ENCODE results near the gene NTM.
"Not testable (repeated sequence)": the region's sequence is repeated elsewhere in the genome, so short reads cannot be mapped to it uniquely, and the experiment has no call there.

NTM gene

DNA sequence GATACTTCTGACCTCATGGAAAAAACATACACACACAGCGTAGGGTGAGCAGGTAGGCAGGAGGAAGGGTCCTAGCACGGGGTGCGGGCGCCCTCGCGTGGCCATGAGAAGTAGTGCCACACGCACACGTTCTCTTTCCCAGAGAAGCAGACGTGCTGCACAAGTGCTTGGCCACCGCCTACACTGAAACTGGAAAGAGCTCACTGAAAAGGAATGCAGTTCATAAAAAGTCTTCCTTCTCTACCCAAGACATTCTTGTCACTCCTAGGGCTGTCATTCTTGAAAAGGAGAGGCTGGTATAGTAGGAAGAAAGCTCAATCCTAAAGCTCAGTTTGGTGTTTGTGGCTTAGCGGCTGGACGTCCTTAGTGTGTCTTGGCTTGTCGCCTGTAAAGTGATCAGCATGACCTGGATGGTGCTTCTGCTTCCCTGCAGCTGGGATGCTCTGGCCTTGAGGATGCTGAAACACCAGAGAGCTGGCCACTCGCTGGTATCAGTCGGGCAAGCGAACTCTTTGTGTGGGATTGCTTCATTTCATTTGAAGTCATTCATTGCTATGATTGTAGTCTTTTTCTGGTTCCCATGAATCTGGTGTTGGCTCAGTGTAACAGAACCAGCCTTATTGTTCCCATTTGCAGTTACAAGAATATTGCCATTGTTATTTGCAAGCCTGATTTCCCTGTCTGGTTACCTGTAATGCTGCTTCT lies 303.8 kb downstream of the NTM start:
- no peak for FAIRE-seq

DNA sequence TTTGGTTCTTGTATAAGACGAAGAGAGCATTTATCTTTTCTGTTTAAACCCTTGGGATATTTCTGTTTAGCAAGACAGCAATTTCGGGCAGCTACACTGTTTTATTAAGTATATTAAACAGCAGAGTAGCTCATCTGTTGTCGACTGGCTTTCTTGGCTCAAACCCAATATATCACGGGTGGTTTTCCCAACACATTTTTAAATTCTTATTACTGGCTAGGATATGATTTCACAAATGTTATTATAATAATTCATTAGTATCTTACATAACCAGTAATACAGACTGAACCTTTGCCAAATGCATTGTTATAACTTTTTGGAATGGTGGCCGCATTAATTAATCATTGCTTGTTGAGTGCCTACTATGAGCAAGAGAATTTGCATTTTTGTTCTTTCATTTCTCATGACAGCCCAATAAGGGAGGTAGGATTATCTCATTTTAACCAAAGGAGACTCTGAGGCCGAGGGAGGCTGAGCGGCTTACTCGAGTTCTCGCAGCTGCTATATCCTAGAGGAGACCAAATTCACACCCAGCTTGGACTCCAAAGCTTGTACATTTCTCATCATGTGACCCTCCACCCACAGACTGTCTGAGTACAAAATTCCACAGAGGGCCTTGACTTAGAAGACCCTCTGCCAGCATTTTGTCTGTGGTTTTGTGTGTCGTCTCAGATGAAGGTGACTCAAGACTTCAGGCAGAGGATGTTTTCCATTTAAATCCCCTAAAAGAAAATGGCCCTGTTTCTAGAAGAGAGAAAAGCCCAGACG lies 304.9 kb downstream of the NTM start:
- FAIRE-seq = no peak

DNA sequence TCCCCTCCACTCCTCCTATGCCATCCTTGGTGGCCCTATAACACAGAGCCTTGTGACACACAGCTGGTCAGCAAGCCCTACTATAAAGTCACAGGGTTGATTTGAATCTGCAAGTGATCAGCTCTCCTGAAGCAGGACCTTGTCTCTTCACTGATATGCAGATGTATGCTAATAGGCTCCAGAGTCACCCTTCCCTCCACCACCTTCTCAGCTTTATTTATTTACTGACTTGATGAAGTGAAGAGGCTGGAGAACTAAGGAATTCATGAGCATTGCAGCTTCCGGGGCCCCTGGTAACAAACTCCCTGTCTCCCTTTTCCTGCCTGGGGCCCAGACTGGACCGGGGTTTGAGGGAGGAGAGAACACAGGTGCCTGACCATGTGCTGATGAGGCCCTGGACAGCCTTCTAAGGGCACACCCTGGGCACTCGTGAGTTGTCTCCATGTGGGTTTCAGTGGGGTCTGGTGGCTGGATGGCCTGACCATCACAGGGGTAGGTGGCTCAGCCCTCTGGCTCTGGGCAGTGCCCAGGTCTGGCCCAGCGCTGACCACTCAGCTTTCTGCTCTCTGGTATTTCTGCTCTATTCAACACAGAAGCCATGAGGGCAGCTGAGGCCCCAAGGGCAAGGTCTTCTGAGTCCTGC lies 307.5 kb downstream of the NTM start:
- no peak for FAIRE-seq

DNA sequence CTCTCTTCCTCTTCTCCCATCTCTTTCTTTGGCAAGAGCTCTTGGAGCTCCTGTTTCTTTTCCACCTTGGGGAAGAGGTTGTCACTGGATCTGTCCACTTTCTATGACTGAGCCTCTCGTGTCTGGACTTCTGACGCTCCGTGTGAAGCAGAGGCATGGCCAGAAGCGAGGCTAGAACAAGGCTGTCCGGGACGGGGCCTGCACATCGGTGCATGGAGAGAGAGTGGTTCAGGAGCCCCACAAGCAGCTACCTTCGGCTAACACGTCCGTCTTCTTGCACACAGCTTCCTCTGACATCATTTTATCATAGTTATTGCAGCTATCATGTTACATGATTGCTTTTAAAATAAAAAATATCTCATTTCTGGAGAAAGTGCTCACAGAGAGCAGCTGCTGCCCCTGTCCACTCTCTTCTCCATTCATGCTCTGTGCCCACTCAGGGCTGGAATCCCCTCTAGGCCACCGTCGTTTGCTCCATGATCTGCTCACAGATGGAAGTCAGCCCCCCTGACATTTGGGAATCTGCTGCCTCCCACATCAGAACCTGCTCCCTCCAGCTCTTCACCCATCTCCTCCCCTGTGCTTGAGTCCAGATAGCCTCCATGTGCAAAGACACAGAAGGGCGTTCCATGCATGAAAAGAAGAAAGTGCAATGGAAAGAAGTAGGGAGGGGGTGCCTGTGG lies 308.4 kb downstream of the NTM start:
- no peak for FAIRE-seq

DNA sequence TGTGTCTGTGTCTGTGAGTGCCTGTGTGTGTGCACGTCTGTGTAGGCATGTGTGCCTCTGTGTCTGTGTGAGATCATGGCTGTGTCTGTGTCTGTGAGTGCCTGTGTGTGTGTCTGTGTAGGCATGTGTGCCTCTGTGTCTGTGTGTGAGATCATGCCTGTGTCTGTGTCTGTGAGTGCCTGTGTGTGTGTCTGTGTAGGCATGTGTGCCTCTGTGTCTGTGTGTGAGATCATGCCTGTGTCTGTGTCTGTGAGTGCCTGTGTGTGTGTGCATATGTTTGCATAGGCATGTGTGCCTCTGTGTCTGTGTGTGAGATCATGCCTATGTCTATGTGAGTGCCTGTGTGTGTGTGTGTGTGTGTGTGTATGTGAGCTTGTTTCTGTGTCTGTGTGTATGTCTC lies 310.0 kb downstream of the NTM start:
- not testable (repeated sequence) for FAIRE-seq

DNA sequence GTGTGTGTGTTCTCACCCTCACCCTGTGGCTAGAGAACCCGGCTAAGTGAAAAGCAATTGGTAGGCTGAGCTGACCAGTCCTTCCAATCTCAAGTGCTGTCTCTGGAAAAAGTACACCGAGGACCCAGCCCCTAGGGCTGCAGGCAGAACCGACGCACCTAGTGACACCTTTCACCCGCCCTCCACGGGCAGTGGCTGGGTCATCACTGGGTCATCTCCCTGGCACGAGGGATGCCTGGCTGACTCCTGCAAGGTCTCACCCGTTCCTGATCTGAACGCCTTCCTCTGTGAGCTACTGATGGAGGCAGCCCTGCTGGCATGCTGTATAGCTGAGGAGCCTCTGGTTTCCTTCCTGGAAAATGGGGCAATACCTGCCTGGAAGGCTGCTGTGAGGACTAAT lies 311.5 kb downstream of the NTM start:
- FAIRE-seq = no peak

DNA sequence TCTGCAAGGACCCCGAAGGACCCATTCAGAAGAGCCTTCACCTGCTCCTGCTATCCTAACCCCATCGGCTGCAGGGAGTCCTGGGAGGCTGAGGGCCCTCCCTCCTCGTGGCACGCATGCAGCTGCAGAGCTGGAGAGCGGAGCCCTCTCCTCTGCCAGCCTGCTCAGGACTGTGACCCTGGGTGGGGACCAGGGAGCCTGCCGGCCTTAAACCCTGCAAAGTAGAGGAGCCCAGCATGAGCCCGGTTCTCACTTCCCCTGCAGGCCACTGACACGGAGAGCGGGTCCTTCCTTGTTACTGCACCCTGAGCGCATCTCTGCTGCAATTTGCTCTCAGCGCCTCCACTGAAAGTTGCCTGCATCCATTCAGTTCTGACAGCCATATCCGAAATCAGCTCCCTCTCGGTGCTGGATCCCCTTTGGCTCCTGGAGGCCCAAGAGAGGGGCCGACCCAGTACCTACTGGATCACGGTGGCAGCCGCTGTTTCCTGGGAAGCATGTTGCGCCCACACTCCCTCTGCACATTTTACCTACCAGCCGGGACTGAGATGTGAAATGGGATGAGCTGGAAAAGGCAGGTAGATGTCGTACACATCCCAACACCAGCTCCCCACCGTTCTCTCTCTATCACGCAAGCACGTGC lies 312.1 kb downstream of the NTM start:
- no peak for FAIRE-seq

DNA sequence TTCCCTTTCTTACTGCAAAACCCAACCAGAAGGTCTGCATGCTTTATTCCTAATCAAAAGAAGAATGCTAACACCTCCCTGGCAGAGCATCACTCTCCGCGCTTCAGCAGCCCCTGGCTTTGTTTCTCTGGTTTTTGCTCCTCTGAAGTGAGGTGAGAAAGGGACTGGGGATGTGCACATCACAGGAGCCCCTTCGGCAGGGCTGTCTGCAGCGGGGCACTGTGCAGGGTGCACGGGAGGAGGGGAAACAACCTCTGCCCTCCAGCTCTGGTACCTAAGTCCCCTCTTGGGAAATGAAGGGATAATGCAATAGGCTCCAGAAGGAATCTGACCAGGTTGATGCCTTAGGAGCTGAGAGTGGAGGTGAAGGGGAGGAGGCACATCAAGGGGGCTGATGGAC lies 312.7 kb downstream of the NTM start:
- no peak for FAIRE-seq

DNA sequence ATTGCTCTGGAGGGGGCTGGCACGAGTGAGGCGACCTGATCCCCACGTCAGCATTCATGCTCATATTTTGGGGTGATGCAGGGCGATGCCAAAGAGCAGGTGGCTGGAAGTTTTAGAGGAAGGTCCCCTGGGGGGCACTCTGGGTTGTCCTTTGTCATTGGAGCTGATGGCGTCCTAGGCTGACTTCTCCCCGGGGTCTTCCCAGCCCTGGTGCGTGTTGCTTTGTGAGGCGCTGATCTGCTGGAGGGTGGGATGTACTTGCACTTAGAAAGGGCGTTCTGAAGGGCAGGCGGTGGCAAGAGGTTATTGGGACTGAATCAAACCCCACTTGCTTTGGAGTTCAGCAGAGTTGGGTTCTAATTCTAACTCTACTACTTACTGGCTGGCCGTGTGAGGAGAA lies 313.3 kb downstream of the NTM start:
- FAIRE-seq = no peak

DNA sequence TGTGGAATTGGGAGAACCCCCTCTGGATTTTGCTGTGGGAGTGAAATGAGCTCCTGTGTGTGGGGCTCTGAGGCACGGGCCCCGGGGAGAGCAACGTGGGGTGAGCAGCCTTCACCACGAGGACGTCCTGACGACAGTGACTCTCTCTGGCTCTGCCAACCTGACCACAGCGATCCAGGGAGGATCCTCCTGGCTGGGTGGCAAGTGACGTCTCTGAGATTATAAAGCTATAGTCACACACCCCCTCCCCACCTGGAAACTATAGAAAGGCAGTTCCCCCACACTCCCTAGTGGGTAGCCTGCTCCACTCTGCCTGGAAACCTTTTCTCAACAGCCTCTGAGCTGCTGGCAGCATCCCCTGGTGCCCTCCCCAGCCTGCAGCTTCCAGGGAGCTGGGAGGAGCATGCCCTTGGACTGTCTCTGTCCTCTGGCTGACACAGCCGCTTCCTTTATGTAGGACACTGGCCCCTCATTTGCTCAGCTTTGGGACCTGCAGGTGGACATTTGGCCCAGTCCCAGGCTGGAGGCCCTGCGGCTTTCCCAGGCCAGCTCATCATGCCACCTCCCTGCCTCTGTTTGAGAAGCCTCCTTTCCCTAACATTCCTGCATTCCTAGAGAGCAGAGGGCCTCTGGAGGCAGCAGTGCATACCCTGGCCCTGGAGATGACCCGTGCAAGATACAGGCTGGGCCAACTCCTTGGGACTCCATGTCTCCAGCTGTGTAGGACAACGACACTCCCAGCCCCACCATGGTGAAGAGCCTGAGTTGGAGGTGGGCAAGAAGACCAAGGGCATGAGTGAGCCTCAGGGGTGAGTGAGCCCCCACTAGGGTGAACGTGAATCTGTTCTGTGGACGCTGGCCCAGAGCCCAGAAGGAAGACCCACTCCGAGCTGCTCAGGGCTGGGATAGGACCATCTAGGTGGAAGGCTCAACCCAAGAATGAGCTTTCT lies 314.0 kb downstream of the NTM start:
- no peak for FAIRE-seq

DNA sequence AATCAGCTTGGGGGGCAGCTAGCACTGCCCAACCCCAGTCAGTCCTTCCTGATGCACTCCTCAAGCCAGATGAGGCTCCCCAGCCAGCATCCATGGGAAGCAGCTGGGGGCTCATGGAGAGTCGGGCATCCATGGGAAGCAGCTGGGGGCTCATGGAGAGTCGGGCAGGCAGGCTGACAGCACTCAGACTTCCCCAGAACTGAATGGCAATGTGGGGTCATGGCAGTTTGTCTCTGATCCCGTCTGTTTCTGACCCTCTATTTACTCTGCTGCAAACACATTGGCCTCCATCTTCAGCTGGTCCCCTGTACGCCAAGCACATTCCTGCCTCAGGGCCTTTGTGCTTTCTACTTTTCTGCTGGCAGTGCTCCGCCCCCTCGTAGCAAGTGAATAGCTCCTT lies 314.8 kb downstream of the NTM start:
- no peak for FAIRE-seq

DNA sequence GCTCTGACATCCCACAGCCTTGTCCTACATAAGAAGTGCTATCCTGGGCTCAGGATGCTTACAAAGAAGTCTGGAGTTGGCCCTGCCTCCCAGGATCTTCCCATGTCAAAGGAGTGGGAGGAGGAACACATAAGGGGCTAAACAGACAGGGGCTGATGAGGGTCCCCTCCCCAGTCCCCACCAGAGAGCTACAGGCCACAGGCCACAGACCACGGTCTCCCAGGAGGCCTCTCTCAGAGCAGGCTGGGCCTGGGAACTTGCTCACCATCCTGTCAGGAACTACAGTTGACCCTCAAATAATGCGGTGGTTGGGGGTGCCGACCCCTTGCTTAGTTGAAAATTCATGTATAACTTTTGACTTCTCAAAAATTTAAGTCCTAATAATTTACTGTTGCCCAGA lies 315.5 kb downstream of the NTM start:
- FAIRE-seq = no peak

DNA sequence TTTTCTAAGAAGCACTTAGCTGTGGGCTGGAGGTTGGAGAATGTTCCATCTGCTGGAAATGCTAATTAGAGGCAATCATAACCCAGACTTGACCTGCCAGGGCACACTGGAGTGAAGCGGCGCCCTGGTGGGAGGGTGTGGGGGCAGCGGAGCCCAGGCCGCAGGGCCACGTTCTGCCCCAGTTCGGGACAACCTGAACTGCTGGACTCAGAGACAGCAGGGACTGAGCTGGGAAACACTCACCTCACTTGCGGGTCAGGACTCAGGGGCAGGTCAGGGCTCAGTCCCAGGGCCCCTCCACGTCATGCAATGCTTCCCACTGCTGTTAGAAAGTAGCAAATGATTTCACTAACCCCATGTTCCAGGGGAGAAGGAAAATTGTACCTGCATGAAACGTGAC lies 316.4 kb downstream of the NTM start:
- no peak for FAIRE-seq

DNA sequence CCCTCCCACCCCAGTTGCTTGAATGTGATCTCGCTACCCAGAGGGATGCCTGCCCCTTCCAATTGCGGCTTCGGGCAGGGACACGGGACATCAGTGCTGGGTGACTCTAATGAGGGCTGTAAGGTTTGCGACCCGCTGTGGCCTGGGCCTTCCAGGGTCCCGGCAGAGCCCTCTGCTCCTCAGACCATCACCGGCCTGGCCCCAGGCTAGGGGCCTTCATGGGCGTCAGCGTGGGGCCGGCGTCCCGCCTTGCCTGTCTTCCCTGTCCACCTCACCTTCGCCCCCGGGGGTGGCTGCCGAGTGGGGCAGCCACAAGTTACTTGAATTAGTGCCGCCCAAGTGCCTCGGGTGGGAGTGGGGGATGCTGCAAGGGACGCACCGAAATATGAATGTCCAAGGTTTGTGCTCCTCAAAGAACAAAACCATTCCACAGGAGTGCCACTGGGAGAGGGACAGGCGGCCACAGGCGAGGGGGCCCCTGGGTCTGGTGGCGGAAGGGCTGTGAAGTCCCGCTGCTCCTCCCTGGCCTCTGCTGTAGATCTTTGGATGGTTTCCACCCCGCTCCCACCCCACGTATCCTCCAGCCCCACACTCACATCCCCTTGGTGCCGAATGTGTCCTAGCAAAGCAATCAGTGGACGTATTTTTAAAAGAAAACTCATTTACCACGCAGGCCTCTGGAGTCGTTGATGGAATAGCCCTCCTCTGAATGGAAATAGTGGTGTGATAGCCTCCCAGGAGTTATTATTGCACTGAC lies 317.1 kb downstream of the NTM start:
- FAIRE-seq = no peak

DNA sequence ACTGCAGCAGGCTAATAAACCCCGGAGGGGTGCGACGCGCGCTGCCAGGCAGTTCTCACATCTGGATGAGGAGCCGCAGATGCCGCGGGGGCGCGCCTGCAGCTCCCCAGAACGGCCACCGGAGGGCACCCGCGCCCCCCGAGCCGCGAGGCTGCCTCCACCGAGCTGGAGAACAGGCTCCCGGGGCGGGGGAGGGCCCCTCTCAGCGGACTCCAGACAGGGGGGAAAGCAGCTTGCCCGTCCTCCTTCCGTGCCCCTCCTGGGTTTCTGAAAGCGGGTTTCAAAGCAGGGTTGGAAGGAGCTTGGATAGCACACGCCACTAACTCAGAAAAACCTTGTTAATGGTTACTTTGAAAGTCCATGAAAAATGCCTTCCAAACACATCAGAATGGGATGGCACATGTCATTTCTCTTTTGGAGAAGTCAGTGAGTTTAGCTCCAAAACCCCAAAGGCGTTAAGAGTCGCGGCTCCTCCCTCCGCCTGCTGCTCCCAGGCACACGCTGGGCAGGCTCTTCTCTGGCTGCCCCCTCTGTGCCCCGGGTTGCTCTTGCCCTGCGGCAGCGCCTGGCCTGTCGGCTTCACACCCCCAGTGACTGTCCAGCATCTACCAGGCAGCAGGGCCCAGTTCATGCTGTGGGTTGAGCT lies 317.8 kb downstream of the NTM start:
- FAIRE-seq = no peak

DNA sequence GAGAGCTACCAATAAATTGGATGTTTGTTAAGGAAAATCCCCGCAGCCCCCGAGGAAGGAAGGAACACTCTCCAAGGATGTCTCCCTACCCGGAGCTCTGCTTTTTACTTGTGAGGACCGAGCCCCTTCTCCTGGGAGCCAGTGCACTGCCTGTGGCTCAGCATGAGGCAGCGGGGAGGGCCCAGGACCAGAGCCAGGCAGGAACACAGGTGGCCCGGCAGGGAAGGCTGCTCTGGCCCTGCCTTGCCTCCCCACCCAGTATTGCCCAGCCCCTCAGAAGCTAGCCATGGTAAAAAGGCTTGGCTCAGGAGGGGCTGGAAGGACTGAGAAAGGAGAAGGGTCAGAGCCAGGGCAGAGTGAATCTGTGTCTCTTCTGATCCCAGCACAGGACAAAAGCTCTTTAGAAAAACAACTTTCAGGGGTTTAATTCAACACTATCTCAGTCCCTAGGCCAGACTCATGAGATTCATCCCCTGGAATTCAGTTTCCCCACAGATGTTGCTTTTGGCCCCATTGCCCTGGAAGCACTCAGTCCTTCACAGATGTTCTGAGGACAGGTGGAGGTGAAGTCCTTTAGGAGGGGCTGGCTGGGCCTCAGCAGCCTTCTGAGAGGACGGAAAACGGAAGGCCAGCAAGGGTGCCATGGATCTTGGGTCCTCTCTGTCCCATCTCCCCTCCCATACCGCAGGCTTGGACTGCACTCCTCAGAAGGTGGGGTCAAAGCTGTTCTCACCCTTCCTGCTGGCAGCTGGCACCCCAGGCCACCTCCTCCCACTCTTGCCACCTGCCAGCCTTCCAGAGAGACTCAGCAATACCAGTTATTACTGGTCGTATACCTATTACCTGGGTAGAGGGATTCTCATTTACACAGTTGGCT lies 318.9 kb downstream of the NTM start:
- no peak for FAIRE-seq

DNA sequence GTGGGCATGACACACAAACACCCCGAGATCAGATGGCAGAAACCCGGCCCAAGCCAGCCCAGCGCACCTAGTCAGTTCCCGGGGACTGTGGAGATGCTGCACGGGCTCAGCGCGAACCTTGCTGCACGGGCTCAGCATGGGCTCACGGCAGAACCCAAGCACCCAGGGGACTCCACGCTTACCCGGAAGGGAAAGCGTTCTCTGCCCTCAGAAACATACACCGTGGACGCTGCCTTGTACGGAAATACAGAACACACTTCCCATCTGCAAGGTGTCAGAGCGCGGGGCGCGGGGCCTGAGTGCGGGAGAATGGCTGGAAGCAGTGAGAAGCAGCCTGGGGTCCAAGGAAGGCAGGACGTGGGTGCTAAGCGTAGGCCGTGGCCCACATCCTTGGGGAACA lies 319.9 kb downstream of the NTM start:
- no peak for FAIRE-seq

DNA sequence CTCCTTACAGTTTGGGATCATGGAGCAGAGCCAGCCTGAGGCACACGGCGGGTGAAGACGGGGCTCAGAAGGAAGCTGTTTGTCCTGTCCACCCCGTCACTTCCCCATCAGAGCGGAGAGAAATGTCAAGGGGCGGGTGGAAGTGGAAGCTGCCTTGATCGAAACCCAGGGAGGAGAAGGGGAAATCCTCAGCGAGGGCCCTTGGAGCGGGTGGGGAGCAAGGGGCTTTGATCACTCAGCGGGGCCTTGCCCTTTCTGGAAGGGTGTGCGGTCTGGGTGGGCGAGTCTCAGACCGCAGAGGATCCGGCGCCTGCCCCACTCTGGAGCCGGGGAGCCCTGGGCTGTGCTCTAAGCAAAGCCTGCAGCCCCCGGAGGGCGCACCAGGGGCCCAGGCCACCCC lies 320.4 kb downstream of the NTM start:
- FAIRE-seq = no peak
